ENCODE measurements around the gene CSNK2A1. TPM values are rescaled to one million over a fixed set of nuclear protein-coding genes. Genes with fewer than 3 reads are reported as not detected.
"Not testable (repeated sequence)": the region's sequence is repeated elsewhere in the genome, so short reads cannot be mapped to it uniquely, and the experiment has no call there.

The CSNK2A1 gene
- polyA plus RNA-seq, 1 experiment = 71.5 TPM

DNA sequence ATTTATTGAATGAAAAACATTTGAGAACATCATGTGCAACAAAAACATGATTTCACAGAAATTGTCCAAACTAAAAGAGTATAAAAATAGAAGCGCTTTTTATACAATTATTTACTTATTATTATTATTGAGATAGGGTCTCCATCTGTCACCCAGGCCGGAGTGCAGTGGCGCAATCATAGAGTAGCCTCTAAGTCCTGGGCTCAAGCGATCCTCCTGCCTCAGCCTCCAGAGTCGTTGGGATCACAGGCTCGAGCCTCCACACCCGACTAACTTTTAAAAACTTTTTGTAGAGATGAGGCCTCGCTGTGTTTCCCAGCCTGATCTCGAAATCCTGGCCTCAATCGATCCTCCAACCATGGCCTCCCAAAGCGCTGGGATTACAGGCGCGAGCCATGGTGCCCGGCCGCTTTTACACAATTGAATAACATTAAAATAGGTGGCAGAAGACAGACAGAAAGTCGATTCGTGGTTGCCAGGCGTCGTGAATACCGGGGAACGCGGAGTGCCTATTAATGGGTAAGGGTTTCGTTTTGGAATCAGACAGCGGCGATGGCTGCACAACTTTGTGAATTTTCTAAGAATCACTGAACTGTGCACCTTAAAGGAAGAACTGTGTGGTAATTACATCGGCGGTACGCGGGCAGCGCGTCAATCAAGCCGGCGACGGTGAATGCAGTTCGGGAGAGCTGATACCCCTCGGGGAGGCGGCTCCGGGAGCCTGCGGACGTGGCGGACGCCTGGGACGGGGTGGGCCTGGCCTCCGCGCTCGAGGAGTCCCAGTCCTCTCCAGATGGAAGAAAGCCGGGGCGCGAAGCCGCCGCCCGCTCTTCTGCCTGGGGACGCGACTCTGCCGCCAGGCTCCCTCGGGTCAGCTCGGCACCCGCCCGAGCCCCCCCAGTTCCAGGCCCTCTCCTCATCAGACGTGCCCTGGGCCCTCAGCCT, 82.1 kb downstream of the CSNK2A1 start:
- ChIA-PET POLR2A (no interaction called here), CTCF (interaction anchor here (0.7 to 1.5 kb wide), 5 partner anchors 13 to 107 kb away, joined by 3 to 6 read pairs (median 3); no protein-coding TSS in a partner anchor)
- no peaks in the 10 kb centered on the region for H3K36me3 ChIP-seq (ENCODE audit: control insufficient read depth, insufficient read depth, low read length)
- no peak for DNase-seq (ENCODE audit: low read depth)
- no peaks in the 10 kb centered on the region for H3K27me3 ChIP-seq (ENCODE audit: control insufficient read depth, insufficient read depth, low read length)
- H3K4me3 ChIP-seq (ENCODE audit: low read depth, low read length) = peak overlapping the region; percentile 68
- TF ChIP-seq, protein P1, sequence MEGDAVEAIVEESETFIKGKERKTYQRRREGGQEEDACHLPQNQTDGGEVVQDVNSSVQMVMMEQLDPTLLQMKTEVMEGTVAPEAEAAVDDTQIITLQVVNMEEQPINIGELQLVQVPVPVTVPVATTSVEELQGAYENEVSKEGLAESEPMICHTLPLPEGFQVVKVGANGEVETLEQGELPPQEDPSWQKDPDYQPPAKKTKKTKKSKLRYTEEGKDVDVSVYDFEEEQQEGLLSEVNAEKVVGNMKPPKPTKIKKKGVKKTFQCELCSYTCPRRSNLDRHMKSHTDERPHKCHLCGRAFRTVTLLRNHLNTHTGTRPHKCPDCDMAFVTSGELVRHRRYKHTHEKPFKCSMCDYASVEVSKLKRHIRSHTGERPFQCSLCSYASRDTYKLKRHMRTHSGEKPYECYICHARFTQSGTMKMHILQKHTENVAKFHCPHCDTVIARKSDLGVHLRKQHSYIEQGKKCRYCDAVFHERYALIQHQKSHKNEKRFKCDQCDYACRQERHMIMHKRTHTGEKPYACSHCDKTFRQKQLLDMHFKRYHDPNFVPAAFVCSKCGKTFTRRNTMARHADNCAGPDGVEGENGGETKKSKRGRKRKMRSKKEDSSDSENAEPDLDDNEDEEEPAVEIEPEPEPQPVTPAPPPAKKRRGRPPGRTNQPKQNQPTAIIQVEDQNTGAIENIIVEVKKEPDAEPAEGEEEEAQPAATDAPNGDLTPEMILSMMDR (IDR thresholded peaks at IDR 0.05; ENCODE audit: insufficient read depth, low read depth, low read length) = no peak

DNA sequence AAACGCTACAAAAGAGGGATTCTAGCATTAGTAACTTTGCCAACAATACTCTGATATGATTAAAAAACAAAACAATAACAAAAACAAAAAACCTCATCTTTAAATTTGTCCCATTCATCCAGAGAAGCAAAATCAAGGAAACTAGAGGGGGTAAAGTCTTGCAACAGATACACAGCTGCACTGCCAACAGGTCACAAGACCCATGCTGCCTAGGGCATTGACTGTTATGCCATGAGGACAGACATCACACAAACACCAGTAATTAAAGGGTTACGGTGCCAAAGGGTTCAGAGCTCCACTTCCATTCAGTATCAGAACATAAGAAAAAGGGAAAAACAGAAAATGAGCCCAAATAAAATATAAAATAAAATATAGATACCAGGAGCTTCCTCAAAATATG, 82.9 kb downstream of the CSNK2A1 start:
- POLR2A ChIA-PET = no interaction called here
- CTCF ChIA-PET = interaction anchor here (0.7 to 1.4 kb wide), 4 partner anchors 14 to 69 kb away, joined by 3 read pairs; no protein-coding TSS in a partner anchor
- TF ChIP-seq, protein P1 (IDR thresholded peaks at IDR 0.05; ENCODE audit: insufficient read depth, low read depth, low read length) = no peak
- no peak for DNase-seq (ENCODE audit: low read depth)
- no peaks in the 10 kb centered on the region for H3K36me3 ChIP-seq (ENCODE audit: control insufficient read depth, insufficient read depth, low read length)
- no peaks in the 10 kb centered on the region for H3K27me3 ChIP-seq (ENCODE audit: control insufficient read depth, insufficient read depth, low read length)
- peak overlapping the region; percentile 68 for H3K4me3 ChIP-seq (ENCODE audit: low read depth, low read length)

DNA sequence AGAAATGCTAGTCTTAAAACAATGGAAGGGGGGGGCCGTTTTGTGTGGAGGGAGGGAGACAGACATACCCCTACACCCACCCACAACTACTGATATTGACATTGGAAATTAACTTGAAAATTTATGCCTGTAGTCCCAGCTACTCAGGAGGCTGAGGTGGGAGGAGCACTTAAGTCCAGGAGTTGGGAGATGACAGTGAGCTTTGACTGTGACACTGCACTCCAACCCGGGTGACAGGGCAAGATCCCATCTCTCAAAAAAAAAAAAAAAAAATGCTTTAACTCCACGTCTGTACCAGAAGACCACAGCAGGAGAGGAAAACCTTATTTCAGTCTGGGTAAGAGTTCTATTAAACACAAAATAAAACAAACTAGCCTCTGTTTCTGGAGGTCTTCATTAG, 83.4 kb downstream of the CSNK2A1 start:
- Histone ChIP-seq H3K27me3 (ENCODE audit: control insufficient read depth, insufficient read depth, low read length) (no peaks in the 10 kb centered on the region), H3K4me3 (ENCODE audit: low read depth, low read length) (no peak overlapping the region), H3K36me3 (ENCODE audit: control insufficient read depth, insufficient read depth, low read length) (no peaks in the 10 kb centered on the region)
- CTCF ChIA-PET = interaction anchor here (0.9 to 1.4 kb wide), 2 partner anchors 15 to 68 kb away, joined by 3 read pairs; no protein-coding TSS in a partner anchor
- POLR2A ChIA-PET = no interaction called here
- TF ChIP-seq, protein P1 (IDR thresholded peaks at IDR 0.05; ENCODE audit: insufficient read depth, low read depth, low read length) = no peak
- DNase-seq (ENCODE audit: low read depth) = no peak

DNA sequence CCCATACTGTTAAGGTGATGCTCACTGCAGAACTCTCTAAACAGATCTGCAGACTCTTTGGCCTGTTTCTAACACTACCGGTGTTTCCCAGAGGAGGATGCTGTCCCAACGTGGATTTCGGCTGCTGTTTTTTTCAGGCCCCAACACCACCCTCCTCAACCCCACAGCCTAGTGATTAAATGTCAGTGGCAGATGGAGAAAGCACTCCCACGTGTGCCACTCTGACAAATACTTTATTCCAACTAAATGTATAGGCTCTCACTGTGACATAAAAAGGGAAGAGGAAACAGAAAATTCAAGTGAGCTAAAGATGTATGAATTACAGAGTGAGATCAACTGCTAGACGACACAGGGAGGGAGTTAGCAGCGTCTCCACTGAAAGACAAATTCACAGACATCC, 84.8 kb downstream of the CSNK2A1 start:
- CTCF ChIA-PET = no interaction called here
- no peaks in the 10 kb centered on the region for H3K36me3 ChIP-seq (ENCODE audit: control insufficient read depth, insufficient read depth, low read length)
- POLR2A ChIA-PET = no interaction called here
- no peaks in the 10 kb centered on the region for H3K27me3 ChIP-seq (ENCODE audit: control insufficient read depth, insufficient read depth, low read length)
- TF ChIP-seq, protein P1 (IDR thresholded peaks at IDR 0.05; ENCODE audit: insufficient read depth, low read depth, low read length) = no peak
- DNase-seq (ENCODE audit: low read depth) = no peak
- no peak overlapping the region for H3K4me3 ChIP-seq (ENCODE audit: low read depth, low read length)

DNA sequence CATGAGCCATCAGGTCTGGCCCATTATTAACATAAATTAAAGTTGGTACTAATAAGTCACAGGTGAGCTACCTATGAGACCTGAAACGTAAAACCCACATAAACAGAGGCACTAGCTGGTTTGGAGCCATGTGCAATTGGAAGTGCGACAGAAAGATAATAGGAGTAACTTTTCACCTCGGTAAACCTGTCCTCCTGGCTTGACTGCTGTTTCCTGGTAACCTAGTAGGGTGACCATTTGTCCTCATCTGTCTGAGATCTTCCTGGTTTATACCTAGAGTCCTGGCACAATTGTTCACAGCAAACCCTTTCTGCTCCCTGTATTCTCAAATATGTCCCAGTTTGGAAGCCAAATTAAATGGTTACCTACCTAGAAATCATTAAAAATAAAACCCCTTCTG, 88.6 kb downstream of the CSNK2A1 start:
- TF ChIP-seq, protein P1 (IDR thresholded peaks at IDR 0.05; ENCODE audit: insufficient read depth, low read depth, low read length) = no peak
- no peak for DNase-seq (ENCODE audit: low read depth)
- Histone ChIP-seq H3K4me3 (ENCODE audit: low read depth, low read length) (no peak overlapping the region), H3K27me3 (ENCODE audit: control insufficient read depth, insufficient read depth, low read length) (no peaks in the 10 kb centered on the region), H3K36me3 (ENCODE audit: control insufficient read depth, insufficient read depth, low read length) (no peaks in the 10 kb centered on the region)
- ChIA-PET POLR2A (no interaction called here), CTCF (no interaction called here)

DNA sequence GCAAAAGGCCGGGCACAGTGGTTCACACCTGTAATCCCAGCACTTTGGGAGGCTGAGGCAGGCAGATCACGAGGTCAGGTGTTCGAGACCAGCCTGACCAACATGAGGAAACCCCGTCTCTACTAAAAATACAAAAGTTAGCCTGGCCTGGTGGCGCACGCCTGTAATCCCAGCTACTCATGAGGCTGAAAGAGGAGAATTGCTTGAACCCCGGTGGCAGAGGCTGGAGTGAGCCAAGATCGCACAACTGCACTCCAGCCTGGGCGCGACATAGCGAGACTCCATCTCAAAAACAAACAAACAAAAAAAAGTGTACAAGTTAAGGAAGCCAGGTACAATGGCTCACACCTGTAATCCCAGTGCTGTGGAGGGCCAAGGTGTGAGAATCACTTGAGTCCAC, 91.6 kb downstream of the CSNK2A1 start:
- POLR2A ChIA-PET = not testable (repeated sequence)

More for the DNA sequence above, 91.6 kb downstream of the CSNK2A1 start:
- CTCF ChIA-PET; H3K36me3 ChIP-seq (ENCODE audit: control insufficient read depth, insufficient read depth, low read length); H3K27me3 ChIP-seq (ENCODE audit: control insufficient read depth, insufficient read depth, low read length); DNase-seq (ENCODE audit: low read depth); H3K4me3 ChIP-seq (ENCODE audit: low read depth, low read length): not testable (repeated sequence)
